ENCODE measurements around the gene MLIP. TPM values are rescaled to one million over a fixed set of nuclear protein-coding genes. Genes with fewer than 3 reads are reported as not detected.
"Not testable (repeated sequence)": the region's sequence is repeated elsewhere in the genome, so short reads cannot be mapped to it uniquely, and the experiment has no call there.

The MLIP gene
- total RNA-seq, 1 donor from 2014 or later = 0.99 TPM

GRCh38 chr6:54142889-54143519 is 31.8 kb downstream of the MLIP start:
- DNase-seq (ENCODE audit: low read depth in 2 of 2) = no peak

- DNase-seq (ENCODE audit: low read depth in 2 of 2) = no peak
These were observed 40.6 kb downstream of the MLIP start for GRCh38 chr6:54151861-54152260.

DNA sequence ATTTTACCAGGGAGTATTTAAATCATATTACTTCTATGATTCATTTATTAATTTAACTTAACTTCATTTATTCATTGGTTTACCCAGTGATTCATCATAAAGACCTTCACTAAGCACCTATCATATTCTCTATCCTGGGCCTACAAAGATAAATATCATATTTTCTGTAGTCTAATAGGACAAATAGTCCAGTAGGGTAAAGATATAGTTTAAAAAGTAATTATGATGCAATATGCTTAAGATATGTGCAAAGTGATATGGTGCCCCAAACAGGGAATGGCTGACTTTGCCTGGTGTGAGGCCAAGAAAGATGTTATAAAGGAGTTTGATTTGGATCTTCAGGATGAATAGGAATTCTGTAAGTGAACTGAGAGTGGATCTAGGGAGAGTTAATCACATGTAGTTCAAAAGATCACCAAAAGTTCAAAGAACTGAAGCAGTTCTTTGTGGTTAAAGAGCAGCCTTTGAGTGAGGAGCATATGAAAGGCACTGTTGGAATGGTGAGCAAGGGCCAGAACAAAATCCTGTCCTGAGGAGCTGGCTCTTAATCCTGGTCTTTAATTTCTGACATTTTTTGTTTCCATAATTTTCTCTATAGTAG is 45.5 kb downstream of the MLIP start:
- no peak for DNase-seq (ENCODE audit: low read depth in 2 of 2)

- DNase-seq (ENCODE audit: low read depth in 2 of 2) = no peak
These were observed 46.2 kb downstream of the MLIP start for GRCh38 chr6:54157405-54157804.

DNA sequence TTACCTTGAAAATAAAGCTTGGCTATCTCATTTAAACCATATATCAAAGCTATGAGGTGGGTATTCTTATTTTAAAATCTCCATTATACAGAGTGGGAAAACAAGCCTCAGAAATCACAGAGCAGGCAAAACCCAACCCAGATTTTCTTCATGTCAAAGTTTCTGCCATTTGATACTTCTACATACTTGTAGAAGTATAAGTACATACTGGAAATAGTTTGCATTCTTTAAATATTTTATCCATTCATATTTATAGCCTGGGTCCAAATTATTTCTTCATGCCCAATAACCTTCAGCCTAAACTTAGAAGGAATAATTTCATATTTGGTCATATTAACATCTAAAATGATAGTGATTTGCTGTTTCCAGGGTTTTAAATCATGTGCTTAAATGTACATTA is 61.8 kb downstream of the MLIP start:
- no peak for DNase-seq (ENCODE audit: low read depth in 2 of 2)

GRCh38 chr6:54179152-54179551 is 67.9 kb downstream of the MLIP start:
- DNase-seq (ENCODE audit: low read depth in 2 of 2) = no peak

- DNase-seq (ENCODE audit: low read depth in 2 of 2) = no peak
These were observed 72.4 kb downstream of the MLIP start for GRCh38 chr6:54183616-54184015.

GRCh38 chr6:54185885-54186284 is 74.6 kb downstream of the MLIP start:
- no peak for DNase-seq (ENCODE audit: low read depth in 2 of 2)

GRCh38 chr6:54188846-54189245 is 77.6 kb downstream of the MLIP start:
- DNase-seq (ENCODE audit: low read depth in 2 of 2) = no peak

DNA sequence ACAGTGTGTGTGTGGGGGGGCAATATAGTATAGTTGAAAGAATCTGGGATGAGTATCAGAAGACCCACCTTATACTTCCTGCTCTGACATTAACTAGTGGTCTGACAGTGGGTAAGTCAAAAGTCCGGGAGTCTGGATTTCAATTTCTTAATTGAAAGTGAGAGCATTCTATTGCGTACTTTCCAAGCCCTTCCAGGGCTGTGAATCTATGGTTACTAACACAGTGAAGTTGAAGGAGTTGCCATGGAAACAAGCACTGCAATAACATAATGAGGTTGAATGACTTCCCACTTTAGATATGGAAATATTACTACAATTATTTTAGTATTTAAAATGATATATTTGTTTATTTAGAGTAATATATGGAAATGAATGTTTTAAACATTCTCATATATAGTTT is 80.2 kb downstream of the MLIP start:
- peak; percentile 53 to 80 for DNase-seq (ENCODE audit: low read depth in 2 of 2)

DNA sequence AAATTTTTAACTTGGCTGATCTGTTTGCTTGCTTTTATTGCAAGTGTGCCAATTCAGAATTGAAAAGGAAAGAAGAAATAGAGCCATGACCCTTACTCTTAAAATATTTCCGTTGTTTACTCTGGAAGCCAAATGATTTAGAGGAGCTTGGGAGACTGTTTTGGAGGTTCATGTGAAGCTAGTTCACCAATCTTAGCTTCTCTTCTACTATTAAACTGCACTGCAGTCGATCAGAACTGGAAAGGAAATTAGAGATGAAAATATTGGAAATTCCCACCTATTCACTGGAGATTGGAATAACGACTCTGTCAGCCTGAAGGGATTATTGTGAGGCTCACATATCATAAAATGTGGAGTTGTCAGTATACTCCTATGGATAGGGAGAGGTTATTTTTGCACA is 81.8 kb downstream of the MLIP start:
- DNase-seq (ENCODE audit: low read depth in 2 of 2) = peak; percentile 17 to 48

DNA sequence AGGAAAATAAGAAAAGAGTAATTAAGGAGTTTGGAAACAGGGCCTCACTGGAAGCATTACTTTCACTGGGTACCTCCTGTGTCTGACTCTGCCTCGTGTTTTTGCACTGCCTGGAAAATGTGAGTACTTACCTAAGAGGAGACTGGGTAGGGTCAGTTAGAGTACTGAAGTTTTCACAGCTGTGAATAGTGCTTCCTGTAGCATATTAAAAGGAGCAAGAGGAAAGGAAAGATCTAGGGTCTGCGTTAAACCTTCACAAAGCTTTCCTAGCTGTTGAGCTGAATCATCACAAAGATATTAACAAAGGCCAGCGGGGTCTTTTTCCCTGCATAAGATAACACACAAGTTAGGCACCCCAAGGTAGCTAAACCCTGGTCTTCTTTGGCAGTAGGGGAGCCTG is 82.3 kb downstream of the MLIP start:
- peak; percentile 54 to 87 for DNase-seq (ENCODE audit: low read depth in 2 of 2)

GRCh38 chr6:54194067-54194466 is 82.8 kb downstream of the MLIP start:
- DNase-seq (ENCODE audit: low read depth in 2 of 2) = peak; percentile 43 to 49

DNA sequence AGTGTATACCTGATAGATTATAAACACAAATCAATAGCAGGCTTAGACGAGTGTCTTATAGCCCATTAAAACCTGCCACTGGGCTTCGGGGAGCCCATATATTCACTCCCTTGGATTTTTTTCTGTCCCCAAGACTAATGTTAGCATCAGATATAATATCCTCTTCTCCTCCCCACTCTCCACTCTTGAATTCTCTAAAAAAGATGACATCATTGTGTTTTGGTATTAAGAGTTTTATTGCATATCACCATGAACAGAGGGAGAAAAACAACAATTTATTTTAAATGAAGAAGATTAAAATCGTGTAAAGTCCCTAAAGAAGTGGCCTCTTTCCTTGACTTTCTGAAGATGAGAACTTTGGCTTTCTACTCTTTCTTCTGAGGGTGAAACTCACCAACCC is 84.4 kb downstream of the MLIP start:
- DNase-seq (ENCODE audit: low read depth in 2 of 2) = no peak

DNA sequence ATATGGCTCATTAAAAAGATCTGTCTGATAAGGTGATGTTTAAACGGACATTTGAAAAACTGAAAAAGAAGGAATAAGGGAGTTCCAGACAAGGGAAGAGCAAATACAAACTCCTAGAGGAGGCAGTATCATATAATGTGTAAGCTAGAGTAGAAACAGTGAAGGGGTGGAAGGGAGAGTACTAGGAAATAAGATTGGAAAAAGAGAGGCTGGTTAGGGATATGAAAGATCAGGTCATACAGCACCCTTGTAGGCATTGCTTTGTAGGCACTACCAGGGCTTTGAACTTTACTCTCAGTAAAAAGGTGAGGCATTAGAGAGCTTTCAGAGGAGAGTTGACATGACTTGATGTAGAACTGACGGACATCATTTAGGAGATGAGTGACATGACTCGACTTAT is 85.7 kb downstream of the MLIP start:
- no peak for DNase-seq (ENCODE audit: low read depth in 2 of 2)

DNA sequence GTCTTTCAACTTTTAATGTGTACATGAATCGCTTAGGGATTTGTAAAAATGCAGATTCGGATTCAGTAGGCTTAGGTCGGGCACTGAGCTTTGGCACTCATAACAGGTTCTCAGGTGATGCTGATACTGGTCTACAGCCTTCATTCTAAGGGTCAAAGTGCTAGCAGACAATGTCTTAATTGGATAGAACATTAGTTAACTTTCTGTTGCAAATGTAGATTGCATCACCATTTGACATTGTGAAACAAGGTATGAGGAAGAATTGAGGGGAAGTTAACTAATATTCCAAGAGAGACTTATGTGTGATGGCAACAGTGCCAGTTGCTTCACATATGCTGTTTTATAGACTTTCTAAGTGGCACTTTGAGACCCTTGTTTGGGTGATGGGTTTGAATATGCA is 86.9 kb downstream of the MLIP start:
- no peak for DNase-seq (ENCODE audit: low read depth in 2 of 2)

GRCh38 chr6:54203474-54204035 is 92.3 kb downstream of the MLIP start:
- DNase-seq (ENCODE audit: low read depth in 2 of 2) = not testable (repeated sequence)

- peak in 1 of 2 donors; percentile 93 for DNase-seq (ENCODE audit: low read depth in 2 of 2)
These were observed 93.8 kb downstream of the MLIP start for GRCh38 chr6:54204921-54205591.

DNA sequence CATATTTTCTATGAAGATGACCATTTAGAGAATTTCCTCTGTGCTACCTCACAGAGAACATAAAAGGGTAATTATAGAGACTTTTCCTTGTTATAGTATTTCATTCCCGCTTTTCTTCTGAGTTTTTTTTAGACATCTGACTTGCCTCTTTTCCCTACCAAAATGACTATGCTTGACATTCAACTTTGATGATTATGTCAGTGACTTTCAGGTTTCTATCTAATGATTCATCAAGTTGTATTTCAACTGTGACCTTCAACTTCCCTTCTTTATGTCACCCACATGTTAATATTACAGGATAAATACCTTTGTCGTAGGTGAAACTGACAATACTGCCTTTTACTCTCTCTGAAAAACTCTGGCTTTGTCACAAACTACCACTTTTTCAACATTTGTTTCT is 95.3 kb downstream of the MLIP start:
- DNase-seq (ENCODE audit: low read depth in 2 of 2) = peak; percentile 16 to 21

DNA sequence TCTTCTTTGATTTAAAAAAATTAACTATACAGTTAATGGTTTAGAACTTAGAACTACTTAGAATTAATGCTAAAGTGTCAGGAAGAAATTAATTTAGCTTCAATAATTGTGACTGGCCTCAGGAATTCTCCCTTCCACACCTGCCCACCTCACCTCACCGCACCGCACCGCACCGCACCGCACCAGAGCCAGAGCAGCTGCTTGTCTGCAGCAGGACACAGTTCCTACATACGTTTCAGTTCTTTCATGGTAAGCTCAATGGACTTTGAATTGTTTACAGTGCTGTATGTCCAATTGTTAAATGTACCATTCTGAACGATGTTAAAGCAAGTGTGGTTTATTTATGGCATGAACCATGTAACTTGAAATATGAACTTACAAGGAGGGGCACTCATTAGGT is 98.7 kb downstream of the MLIP start:
- not testable (repeated sequence) for DNase-seq (ENCODE audit: low read depth in 2 of 2)

DNA sequence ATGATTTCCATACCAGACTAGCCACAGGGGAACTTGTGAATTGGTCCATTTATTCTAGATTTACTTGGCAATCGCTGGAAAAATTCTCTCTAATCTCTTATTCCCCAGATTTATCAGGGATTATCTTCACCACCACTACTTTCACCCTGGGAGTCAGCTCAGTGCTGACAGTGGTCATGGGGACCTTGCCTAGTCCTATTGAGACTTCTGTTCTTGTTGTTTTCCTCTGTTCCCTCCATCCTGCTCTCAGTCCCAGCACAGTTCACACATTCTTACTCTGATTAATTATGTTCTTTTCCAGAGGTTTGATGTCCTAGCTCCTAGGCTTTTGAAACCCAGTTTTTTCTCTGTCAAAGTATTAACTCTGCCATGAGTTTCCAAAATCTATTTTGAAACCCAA is 103.0 kb downstream of the MLIP start:
- no peak for DNase-seq (ENCODE audit: low read depth in 2 of 2)

DNA sequence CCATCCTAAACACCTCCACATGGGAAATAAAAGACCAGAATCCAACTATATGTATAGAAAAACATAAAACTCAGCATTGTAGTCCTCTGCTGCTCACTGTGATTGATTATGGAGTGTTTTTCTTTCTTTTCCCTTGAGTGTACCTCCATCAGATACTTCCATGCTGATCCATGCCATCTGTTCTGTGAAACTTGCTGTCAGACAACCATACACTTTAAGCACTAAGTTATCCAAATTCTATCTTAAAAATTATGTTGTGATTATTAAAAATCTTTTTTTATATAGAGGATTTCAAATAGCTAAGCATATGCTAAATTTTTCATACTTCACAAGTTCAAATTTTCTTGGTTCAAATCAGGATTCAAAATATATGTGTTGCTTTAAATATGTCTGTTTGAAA is 105.1 kb downstream of the MLIP start:
- no peak for DNase-seq (ENCODE audit: low read depth in 2 of 2)

DNA sequence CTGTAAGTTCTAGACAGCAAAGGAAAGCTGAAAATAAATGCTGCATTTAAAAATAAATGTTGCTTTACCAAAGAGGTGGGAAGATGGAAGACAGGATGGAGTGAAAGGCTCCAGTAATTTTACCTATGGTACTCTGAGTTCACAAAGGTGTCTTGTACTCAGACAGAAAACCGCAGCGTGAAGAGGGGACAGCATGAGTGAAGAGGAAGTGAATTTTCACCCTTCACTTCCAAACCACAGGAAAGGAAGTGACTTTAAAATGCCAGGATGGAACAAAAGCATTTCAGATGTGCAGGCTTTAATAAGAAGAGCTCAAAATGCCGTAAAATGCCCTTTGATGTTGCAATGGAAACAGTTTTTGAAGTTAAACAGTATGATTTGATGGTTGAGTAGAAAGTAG is 105.8 kb downstream of the MLIP start:
- DNase-seq (ENCODE audit: low read depth in 2 of 2) = peak in 1 of 2 donors; percentile 36
